Testis (tissue), 3 donors: Measurements from ENCODE around the gene PDE6B. TPM values are rescaled to one million over a fixed set of nuclear protein-coding genes. Genes with fewer than 3 reads are reported as not detected.

Experiments
- DNase-seq: peaks from one replicate; pipeline ENCODE4 v3.0.0-alpha.2; 2019
- H3K27ac ChIP-seq, 2 donors: fragments of 200-600 bp; sonication (generic); one replicate each; pipeline ENCODE4 v1.5.1; 2019
- H3K27me3 ChIP-seq: fragments of 200-600 bp; sonication (generic); one replicate; pipeline ENCODE4 v1.5.1; 2019
- H3K36me3 ChIP-seq: fragments of 200-600 bp; sonication (generic); one replicate; pipeline ENCODE4 v1.5.1; 2017; ENCODE audit warnings: low read depth; ENCODE audit errors: missing control alignments
- H3K4me1 ChIP-seq: fragments of 200-600 bp; sonication (generic); one replicate; pipeline ENCODE4 v1.5.1; 2019
- H3K4me3 ChIP-seq, 2 donors: fragments of 200-600 bp; sonication (generic); one replicate each; pipeline ENCODE4 v1.5.1; 2017 to 2019
- H3K9me3 ChIP-seq: fragments of 200-600 bp; sonication (generic); one replicate; pipeline ENCODE4 v1.5.1; 2017
- CTCF ChIP-seq, 3 experiments: fragments of 450-650 bp in 2 of 3; fragments of 200-600 bp in 1 of 3; sonication (generic) in 1 of 3; IDR thresholded peaks; one replicate each; pipeline ENCODE4 v1.5.1; 2016 to 2019; ENCODE audit warnings: antibody characterized with exemption in 3 of 3, mild to moderate bottlenecking in 2 of 3, moderate library complexity in 1 of 3
- POLR2A ChIP-seq: fragments of 450-650 bp; IDR thresholded peaks from one replicate; pipeline ENCODE4 v1.6.1; 2017; ENCODE audit warnings: antibody characterized with exemption, mild to moderate bottlenecking, moderate library complexity
- WGBS, 2 donors: methylation state at CpG; one replicate each; pipeline ENCODE4 v1.1.5; 2018; 5-methylcytosine and 5-hydroxymethylcytosine counted together
- intact Hi-C: fragments of 100-400 bp; cut with DNase I; formaldehyde crosslinking; loops from one replicate; pipeline ENCODE4 v1.15.1; 2023; ENCODE audit warnings: low total_unique reads
- polyA plus RNA-seq: library from polyadenylated mRNA; stranded (reverse); fragments of 350-450 nt; fragmentation: Illumina TruSeq; extraction: RNeasy Lipid Tissue Mini Kit (QIAGEN cat#74804); gene quantifications from one replicate; pipeline ENCODE4 v1.2.3, GENCODE V29; 2014; ENCODE audit warnings: low read depth, low replicate concordance; ENCODE audit not compliant: insufficient read depth
- total RNA-seq, 2 donors: library from RNA; depleted of rRNA; stranded (reverse); fragments of >200 nt; gene quantifications; one replicate each; pipeline ENCODE4 v1.2.3, GENCODE V29; 2016

PDE6B gene
- total and polyA plus RNA-seq, 3 donors from 2014 or later, result 5.9 to 11.4 (median 5.9) TPM

GRCh38 chr4:675980-676870, 50.9 kb downstream of the PDE6B start:
- H3K4me1 ChIP-seq, result peaks cover 30% of the 10 kb centered on the region
- intact Hi-C loops, result no loop called here

GRCh38 chr4:676871-677235, 51.5 kb downstream of the PDE6B start:
- intact Hi-C loops, result no loop called here
- Histone ChIP-seq H3K4me1 (peaks cover 31% of the 10 kb centered on the region), H3K27me3 (no peaks in the 10 kb centered on the region), H3K9me3 (no peaks in the 10 kb centered on the region), H3K4me3 (no peak overlapping the region), H3K36me3 (no peaks in the 10 kb centered on the region), H3K27ac (no peak overlapping the region)
- TF ChIP-seq CTCF (IDR thresholded peaks at IDR 0.05), result no peak
- TF ChIP-seq POLR2A, result no peak
- 82% methylated on average over 8 of the region's 8 CpGs; no CpG with 5 or more reads in 1 of the 2 donors for WGBS, 2 donors
- no peak for DNase-seq

More at GRCh38 chr4:675980-676870, 50.9 kb downstream of the PDE6B start:
- Histone ChIP-seq H3K27ac (no peak overlapping the region), H3K9me3 (no peaks in the 10 kb centered on the region), H3K36me3 (no peaks in the 10 kb centered on the region), H3K27me3 (no peaks in the 10 kb centered on the region), H3K4me3 (no peak overlapping the region)
- 58 to 76% methylated on average over 7 to 19 of the region's 19 CpGs for WGBS, 2 donors
- no peak for TF ChIP-seq POLR2A
- TF ChIP-seq CTCF (IDR thresholded peaks at IDR 0.05), result no peak
- no peak for DNase-seq

GRCh38 chr4:677431-678293, 52.3 kb downstream of the PDE6B start:
- WGBS, 2 donors, result 66 to 81% methylated on average over 12 to 26 of the region's 26 CpGs
- Histone ChIP-seq H3K27ac (no peak overlapping the region), H3K9me3 (no peaks in the 10 kb centered on the region), H3K4me1 (peaks cover 31% of the 10 kb centered on the region), H3K36me3 (no peaks in the 10 kb centered on the region), H3K27me3 (no peaks in the 10 kb centered on the region), H3K4me3 (no peak overlapping the region)
- TF ChIP-seq CTCF (IDR thresholded peaks at IDR 0.05) (no peak), POLR2A (no peak)
- intact Hi-C loops, result no loop called here
- no peak for DNase-seq

- H3K36me3 ChIP-seq, result no peaks in the 10 kb centered on the region
- no peaks in the 10 kb centered on the region for H3K9me3 ChIP-seq
- no peak overlapping the region for H3K4me3 ChIP-seq
- intact Hi-C loops, result no loop called here
- no peak for DNase-seq
- no peaks in the 10 kb centered on the region for H3K27me3 ChIP-seq
- TF ChIP-seq POLR2A (no peak), CTCF (IDR thresholded peaks at IDR 0.05) (no peak)
- H3K27ac ChIP-seq, result no peak overlapping the region
- WGBS, 2 donors, result 70 to 86% methylated on average over 5 to 14 of the region's 14 CpGs
- H3K4me1 ChIP-seq, result peaks cover 28% of the 10 kb centered on the region
Measured at GRCh38 chr4:678331-679103, 53.1 kb downstream of the PDE6B start.
